Activated T-cell treated with anti-CD3 and anti-CD28 coated beads, Interleukin-2, amount 50 U/mL, for 24 hours (primary cell): ENCODE results near the gene CBX7.

Experiments used
- DNase-seq: peaks from one replicate; pipeline ENCODE4 v3.0.0-alpha.2; 2020
- H3K27ac Mint-ChIP-seq: 2 replicates; pipeline ENCODE4 v1.8.0; 2020; ENCODE audit warnings: mild to moderate bottlenecking, mixed read lengths
- H3K27me3 Mint-ChIP-seq: 2 replicates; pipeline ENCODE4 v1.8.0; 2020; ENCODE audit warnings: mixed read lengths
- H3K36me3 Mint-ChIP-seq: 2 replicates; pipeline ENCODE4 v1.8.0; 2020; ENCODE audit warnings: low read depth, mixed read lengths
- H3K4me1 Mint-ChIP-seq: 2 replicates; pipeline ENCODE4 v1.8.0; 2020; ENCODE audit warnings: low read depth, mixed read lengths
- H3K4me3 Mint-ChIP-seq: 2 replicates; pipeline ENCODE4 v1.8.0; 2020; ENCODE audit warnings: mild to moderate bottlenecking, moderate library complexity, mixed read lengths
- H3K9me3 Mint-ChIP-seq: 2 replicates; pipeline ENCODE4 v1.8.0; 2020; ENCODE audit warnings: mixed read lengths

Gene CBX7

DNA sequence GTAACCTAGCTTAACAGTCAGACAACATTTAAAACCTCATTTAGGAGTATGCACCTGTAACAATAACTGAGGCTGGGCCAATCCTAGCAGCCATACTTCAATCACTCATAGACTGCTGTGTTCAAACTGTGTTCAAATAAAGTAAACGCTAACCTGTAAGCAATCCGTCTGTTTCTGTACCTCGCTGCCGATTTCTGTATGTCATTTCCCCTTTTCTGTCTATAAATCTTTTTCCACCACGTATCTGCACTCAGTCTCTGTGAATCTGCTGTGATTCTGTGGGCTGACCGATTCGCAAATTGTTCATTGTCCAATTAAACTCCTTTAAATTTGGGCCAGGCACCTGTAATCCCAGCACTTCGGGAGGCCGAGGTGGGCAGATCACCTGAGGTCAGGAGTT lies 43.1 kb downstream of the CBX7 start:
- Mint-ChIP-seq H3K4me1 (peaks cover 24% of the 10 kb centered on the region), H3K4me3 (no peak overlapping the region), H3K36me3 (no peaks in the 10 kb centered on the region), H3K9me3 (no peaks in the 10 kb centered on the region), H3K27ac (no peak overlapping the region), H3K27me3 (no peaks in the 10 kb centered on the region)
- DNase-seq: no peak

DNA sequence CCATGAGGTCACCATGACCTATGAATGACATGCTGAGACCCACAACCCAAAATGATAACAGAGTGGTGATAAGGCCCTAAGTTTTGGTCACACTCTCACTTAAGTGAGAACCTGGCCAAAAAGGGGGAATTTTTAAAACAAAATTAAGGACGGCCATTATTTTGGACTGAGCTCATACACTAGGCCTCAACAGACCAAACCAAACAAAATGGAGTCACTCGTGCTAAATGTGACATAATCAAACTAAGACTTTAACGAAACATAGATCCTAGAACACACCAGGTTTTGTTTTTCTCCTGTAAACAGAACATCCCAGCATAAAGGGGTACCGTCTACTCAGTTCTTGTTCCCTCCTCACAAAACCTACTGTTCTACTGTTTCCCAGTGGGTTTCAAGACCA lies 44.0 kb downstream of the CBX7 start:
- H3K27ac Mint-ChIP-seq: no peak overlapping the region
- no peaks in the 10 kb centered on the region for H3K36me3 Mint-ChIP-seq
- no peaks in the 10 kb centered on the region for H3K27me3 Mint-ChIP-seq
- H3K4me1 Mint-ChIP-seq: peaks cover 15% of the 10 kb centered on the region
- no peaks in the 10 kb centered on the region for H3K9me3 Mint-ChIP-seq
- no peak for DNase-seq
- H3K4me3 Mint-ChIP-seq: no peak overlapping the region

DNA sequence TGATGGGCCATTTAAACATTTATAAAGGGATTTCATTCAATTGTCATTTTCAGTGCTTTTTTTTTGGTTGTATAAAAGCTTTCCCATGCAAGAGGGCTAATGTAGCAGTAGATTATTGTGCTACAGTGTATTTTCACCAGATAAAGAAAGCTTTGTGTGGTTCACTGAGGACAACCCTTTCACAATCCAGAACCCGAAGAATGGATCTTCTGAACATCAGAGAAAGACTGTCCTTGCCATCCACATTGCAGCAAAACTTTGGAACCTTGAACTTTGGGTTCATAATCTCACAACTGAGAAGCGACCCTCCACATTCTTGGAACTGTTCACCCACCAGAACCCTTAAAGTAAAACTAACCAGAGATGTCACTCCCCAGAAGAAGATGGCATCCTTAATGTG lies 46.2 kb downstream of the CBX7 start:
- Mint-ChIP-seq H3K27ac (no peak overlapping the region), H3K4me1 (peaks cover 12% of the 10 kb centered on the region), H3K4me3 (no peak overlapping the region), H3K36me3 (no peaks in the 10 kb centered on the region), H3K27me3 (no peaks in the 10 kb centered on the region), H3K9me3 (no peaks in the 10 kb centered on the region)
- DNase-seq: no peak

DNA sequence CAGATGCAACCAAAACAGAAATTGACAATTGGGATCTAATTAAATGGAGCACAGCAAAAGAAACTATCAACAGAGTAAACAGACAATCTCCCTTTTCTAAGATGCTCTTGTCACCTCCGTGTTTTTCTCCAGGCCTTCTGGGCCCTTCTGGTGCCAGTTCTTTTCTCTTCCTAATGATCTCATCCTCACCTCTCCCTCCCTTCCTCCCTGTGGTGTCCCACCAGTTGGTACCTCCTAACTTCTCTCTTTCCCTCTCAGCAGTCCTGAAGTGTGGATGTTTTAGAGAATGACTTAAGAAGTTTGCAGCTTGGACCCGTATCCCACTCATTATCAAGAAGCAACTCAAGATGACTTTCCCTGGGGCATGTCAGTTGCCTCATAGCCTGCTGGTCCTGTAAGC lies 49.0 kb downstream of the CBX7 start:
- Mint-ChIP-seq H3K36me3 (no peaks in the 10 kb centered on the region), H3K4me1 (peaks cover 29% of the 10 kb centered on the region), H3K9me3 (no peaks in the 10 kb centered on the region), H3K27ac (no peak overlapping the region), H3K4me3 (no peak overlapping the region), H3K27me3 (no peaks in the 10 kb centered on the region)
- no peak for DNase-seq

DNA sequence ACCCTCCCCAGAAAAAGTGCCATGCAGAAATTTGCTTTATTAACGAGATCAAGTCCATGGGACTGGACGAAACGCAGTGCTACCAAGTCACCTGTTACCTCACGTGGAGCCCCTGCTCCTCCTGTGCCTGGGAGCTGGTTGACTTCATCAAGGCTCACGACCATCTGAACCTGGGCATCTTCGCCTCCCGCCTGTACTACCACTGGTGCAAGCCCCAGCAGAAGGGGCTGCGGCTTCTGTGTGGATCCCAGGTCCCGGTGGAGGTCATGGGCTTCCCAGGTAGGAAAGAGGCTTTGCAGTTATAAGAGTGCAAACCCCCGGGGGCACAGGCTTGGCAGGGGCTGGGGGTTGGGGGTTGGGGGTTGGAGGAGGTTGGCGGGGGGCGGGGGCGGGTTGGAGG lies 51.3 kb downstream of the CBX7 start:
- H3K9me3 Mint-ChIP-seq: no peaks in the 10 kb centered on the region
- peaks cover 46% of the 10 kb centered on the region for H3K4me1 Mint-ChIP-seq
- H3K27me3 Mint-ChIP-seq: no peaks in the 10 kb centered on the region

DNA sequence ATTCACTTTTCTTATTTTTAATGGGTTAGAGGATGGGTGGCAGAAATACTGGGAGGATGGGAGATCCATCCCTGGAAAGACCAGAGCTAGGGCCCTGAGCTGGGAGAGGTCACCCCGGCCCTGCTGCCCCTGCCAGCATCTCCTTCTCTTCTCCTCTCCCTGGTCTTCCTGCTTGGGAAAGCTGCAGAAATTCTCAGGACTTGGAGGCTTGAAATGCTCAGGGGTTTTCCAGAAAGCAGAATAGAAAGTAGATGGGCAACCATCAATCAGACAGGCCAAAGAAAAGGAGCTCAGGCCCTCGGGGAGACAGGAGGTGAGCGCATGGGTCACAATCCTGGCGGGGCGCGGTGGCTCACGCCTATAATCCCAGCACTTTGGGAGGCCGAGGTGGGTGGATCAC lies 53.9 kb downstream of the CBX7 start:
- DNase-seq: no peak
- H3K27ac Mint-ChIP-seq: peak overlapping the region; percentile 87
- H3K4me1 Mint-ChIP-seq: peaks cover 69% of the 10 kb centered on the region
- H3K27me3 Mint-ChIP-seq: no peaks in the 10 kb centered on the region
- no peaks in the 10 kb centered on the region for H3K9me3 Mint-ChIP-seq
- no peaks in the 10 kb centered on the region for H3K36me3 Mint-ChIP-seq
- peak overlapping the region; percentile 47 for H3K4me3 Mint-ChIP-seq

More for the DNA sequence above, 51.3 kb downstream of the CBX7 start:
- Mint-ChIP-seq H3K36me3 (no peaks in the 10 kb centered on the region), H3K27ac (no peak overlapping the region), H3K4me3 (no peak overlapping the region)
- DNase-seq: no peak

DNA sequence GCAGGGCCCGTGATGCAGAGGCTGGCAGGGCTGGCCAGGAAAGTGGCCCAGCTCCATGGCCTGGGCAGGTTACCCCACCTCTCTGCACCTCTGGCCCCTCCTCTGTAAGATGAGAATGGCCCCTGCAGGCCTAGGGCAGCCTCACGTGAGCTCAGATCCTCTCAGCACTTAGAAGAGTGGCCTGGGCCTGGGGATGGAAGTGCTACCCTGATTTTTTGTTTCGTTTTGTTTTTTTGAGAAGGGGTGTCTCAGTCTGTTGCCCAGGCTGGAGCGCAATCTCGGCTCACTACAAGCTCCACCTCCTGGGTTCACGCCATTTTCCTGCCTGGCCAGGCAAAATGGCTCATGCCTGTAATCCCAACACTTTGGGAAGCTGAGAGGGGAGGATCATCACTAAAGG lies 54.5 kb downstream of the CBX7 start:
- Mint-ChIP-seq H3K27ac (peak overlapping the region; percentile 89), H3K36me3 (no peaks in the 10 kb centered on the region), H3K9me3 (no peaks in the 10 kb centered on the region), H3K4me1 (peaks cover 72% of the 10 kb centered on the region), H3K27me3 (no peaks in the 10 kb centered on the region), H3K4me3 (peak overlapping the region; percentile 64)
- no peak for DNase-seq

DNA sequence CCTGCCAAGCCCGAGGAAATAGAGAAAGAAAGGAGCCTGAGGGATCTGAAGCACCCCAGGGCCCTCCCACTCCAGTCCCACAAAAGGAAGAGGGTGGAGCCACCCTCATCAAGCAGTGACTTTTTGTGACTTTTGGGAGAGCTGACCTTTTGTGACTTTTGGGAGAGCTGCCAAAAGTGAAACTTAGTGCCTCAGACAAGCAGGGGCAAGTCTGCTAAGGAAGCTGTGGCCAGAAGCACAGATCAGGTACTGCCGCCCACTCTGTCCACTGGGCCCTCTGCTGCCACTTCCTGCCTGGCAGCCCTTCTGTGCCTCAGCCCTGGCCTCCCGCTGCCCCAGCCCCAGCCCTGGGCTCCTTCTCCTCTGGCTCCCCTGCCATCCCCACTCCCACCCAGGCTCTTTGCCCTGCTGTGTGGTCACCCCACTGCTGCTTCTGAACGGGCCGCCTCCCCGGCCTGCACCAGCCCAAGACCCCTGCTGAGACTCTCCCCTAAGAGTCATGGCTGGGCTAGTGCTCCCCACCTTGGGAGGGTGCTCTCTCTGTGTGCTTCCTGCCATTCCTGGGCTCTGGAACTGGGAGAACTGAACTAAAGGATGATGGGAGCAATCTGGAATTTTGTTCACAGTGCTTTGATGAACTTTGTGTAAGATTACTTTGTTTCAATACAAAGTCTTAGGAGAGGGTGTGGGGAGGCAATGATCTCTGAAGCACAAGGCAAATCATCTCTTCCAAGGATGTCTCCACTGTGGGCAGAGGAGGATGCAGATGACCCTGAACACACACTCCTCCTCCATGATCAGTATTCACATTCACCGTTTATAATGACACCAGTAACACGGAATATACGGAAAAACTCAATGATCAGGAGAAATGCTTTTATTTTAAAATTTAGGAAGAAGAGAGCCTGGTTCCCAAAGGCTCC lies 55.1 kb downstream of the CBX7 start, which contains the start of gene APOBEC3H:
TSS of gene APOBEC3H (plus strand) at position 147 of the 923 bp plus-strand sequence. CDS start 3,035 bp downstream, outside the sequence.
- H3K4me3 Mint-ChIP-seq: peak within 1 kb of the TSS; percentile 64
- H3K36me3 Mint-ChIP-seq: no peaks in the 10 kb centered on the region
- H3K4me1 Mint-ChIP-seq: peaks cover 79% of the 10 kb centered on the region
- H3K9me3 Mint-ChIP-seq: no peaks in the 10 kb centered on the region
- H3K27ac Mint-ChIP-seq: peak within 1 kb of the TSS; percentile 89
- DNase-seq: peak; percentile 51
- H3K27me3 Mint-ChIP-seq: no peaks in the 10 kb centered on the region

DNA sequence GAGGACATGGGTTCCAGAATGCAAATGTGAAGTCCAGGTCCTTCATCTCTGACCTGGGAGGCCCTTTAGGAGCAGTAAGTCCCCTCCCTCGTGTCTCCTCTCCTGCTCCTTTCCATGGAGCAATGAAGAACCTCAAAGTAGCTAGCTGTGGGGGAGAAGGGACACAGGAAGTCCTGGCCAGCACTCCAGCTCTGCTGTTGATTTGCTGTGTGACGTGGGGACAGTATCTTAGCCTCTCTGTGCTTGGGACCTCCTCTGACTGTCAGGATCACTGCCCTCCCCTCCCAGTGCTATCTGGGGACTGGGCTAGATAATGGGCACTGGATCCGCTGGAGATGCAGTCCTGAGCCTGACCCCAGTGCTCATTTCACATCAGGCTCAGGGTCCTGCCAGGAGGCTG lies 56.5 kb downstream of the CBX7 start:
- H3K27ac Mint-ChIP-seq: peak overlapping the region; percentile 8
- no peak for DNase-seq
- H3K9me3 Mint-ChIP-seq: no peaks in the 10 kb centered on the region
- H3K4me1 Mint-ChIP-seq: peaks cover 90% of the 10 kb centered on the region
- H3K4me3 Mint-ChIP-seq: no peak overlapping the region
- H3K36me3 Mint-ChIP-seq: no peaks in the 10 kb centered on the region
- no peaks in the 10 kb centered on the region for H3K27me3 Mint-ChIP-seq

DNA sequence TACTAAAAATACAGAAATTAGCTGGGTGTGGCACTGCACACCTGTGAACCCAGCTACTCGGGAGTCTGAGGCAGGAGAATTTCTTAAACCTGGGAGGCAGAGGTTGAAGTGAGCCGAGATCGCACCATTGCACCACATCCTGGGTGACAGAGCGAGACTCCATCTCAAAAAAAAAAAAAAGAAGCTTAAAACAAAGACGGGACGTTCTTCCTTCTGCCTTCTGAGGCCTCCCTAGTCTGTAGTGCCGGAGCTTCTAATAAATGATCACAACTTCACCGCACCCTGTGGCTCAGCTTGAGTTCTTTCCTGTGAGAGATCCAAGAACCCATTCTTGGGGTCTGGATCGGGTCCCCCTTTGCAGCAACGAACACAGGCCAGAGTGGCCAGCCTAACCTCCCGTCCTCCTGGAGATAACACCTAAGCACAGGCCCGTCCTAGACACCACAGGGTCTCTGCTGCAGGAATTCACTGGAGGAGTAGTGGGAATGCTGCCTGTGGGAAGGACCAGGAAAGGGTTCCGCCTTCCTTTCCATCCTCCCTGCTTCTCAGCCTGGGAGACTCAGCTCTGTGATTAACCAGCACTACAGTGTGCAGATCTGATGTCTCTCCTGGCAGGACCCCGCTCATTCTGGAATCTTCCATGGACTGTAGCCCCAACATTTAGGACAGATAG lies 57.6 kb downstream of the CBX7 start:
- H3K27ac Mint-ChIP-seq: peak overlapping the region; percentile 78
- no peaks in the 10 kb centered on the region for H3K9me3 Mint-ChIP-seq
- DNase-seq: no peak
- no peak overlapping the region for H3K4me3 Mint-ChIP-seq
- H3K27me3 Mint-ChIP-seq: no peaks in the 10 kb centered on the region
- H3K4me1 Mint-ChIP-seq: peaks cover 91% of the 10 kb centered on the region
- no peaks in the 10 kb centered on the region for H3K36me3 Mint-ChIP-seq

DNA sequence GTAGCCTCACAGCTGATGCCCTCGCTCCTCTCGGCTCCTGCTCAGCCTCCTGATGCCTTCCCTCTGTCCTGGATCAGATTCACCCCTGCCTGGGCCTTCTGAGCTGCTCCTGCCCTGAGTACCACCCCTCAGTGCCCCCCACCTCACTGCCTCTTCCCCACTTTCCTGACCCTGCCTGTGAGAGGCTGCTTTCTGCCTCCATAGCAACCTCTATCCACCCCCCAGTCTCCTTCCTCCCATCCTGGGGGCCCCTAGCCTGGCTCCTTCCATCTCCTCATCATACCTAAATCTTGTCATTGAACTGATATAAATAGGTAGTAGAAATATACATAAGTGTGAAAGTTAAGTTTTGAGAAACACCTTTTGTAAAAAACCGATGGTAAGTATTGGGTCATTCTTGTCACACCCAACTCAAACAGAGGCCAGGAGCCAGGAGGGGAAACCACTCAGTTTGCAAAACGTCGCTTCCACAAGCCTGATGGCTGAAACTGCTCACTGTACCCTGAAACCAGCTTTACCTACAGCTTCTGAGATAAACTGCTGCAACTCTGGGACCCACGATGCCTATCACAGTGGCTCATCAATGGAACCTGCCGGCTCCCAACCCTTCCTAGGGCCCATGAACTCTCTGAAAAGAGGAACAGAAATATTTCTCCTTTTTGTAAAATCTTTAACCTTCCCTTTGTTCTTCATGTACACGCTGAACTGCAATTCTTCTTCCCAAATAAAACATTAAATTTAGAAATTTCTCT lies 60.2 kb downstream of the CBX7 start:
- Mint-ChIP-seq H3K4me1 (peaks cover 91% of the 10 kb centered on the region), H3K27me3 (no peaks in the 10 kb centered on the region), H3K4me3 (peak overlapping the region; percentile 52), H3K27ac (peak overlapping the region; percentile 95), H3K9me3 (no peaks in the 10 kb centered on the region), H3K36me3 (peaks cover 1% of the 10 kb centered on the region)
- DNase-seq: peak; percentile 48

DNA sequence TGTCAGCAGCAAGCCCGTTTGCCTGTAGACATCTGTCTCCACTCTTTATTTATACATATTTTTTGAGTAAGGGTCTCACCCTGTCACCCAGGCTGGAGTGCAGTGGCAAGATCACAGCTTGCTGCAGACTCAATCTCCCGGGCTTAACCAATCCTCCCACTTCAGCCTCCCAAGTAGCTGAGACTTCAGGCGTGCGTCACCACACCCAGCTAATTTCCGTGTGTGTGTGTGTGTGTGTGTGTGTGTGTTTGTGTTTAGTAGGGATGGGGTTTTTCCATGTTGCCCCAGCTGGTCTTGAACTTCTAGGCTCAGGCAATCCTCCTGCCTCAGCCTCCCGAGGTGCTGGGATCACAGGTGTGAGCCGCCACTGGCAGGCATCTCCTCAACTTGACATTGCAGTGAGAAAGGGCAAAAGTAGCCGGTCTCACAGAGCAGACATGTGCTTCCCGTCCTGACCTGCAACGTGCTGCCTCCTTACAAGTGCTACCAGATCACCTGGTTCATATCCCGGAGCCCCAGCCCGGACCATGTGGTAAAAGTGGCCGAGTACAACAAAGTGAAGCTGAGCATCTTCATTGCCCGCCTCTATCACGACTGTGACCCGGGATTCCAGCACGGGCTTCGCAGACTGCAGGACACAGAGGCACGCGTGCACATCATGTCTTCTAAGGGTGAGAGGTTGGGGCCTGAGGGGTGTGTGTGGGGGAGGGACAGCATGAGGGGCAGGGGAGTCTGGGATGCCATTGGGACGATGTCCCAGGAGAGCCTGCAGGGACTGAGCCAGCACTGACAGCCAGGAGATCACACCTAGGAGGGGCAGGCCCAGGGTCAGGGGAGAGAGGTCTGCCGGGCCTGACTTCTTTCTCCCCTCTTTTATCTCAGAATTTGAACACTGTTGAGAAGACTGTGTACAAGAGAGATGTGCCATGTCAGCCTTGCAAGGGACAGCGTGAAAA lies 61.1 kb downstream of the CBX7 start:
- peak overlapping the region; percentile 52 for H3K4me3 Mint-ChIP-seq
- peak overlapping the region; percentile 95 for H3K27ac Mint-ChIP-seq
- H3K27me3 Mint-ChIP-seq: no peaks in the 10 kb centered on the region
- no peaks in the 10 kb centered on the region for H3K9me3 Mint-ChIP-seq
- DNase-seq: peak; percentile 52
- H3K4me1 Mint-ChIP-seq: peaks cover 89% of the 10 kb centered on the region
- H3K36me3 Mint-ChIP-seq: peaks cover 5% of the 10 kb centered on the region

DNA sequence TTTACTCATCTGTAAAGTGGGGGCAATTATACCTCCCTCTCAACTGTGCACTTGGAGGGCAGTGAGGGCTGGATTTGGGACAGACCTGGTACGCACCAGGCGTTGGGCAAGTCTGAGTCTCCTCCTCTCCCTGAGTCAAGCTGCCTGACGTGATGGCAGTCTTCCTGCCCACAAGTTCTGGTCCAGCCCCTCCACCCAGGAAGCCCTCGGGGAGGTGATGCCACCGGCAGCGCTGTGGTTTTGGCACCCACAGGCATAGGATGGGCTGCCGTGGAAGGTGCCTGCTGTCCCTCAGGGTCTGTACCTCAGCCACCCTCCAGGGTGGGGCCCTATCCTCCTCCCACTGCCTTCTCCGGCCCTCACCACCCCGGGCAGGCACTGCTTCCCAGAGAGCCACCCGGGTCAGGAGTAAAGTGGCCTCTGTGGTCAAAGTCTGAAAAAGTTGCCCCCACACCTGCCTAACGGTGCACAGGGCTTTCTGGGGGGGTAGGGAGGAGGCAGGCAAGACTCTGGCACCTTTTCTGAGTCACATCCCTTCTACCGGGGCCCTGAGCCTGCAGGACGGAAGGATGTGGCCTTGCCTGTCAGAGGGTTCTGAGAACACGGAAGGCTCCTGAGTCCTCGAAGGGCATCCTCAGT lies 61.9 kb downstream of the CBX7 start:
- peak; percentile 87 for DNase-seq
- H3K36me3 Mint-ChIP-seq: peaks cover 12% of the 10 kb centered on the region
- peak overlapping the region; percentile 52 for H3K4me3 Mint-ChIP-seq
- H3K27ac Mint-ChIP-seq: peak overlapping the region; percentile 95
- no peaks in the 10 kb centered on the region for H3K27me3 Mint-ChIP-seq
- no peaks in the 10 kb centered on the region for H3K9me3 Mint-ChIP-seq
- H3K4me1 Mint-ChIP-seq: peaks cover 84% of the 10 kb centered on the region
